Body of pancreas (tissue), 4 donors: ENCODE measurements around the gene CAPN3. TPM values are rescaled to one million over a fixed set of nuclear protein-coding genes. Genes with fewer than 3 reads are reported as not detected.

ENCODE experiments used
- ATAC-seq: fragments of 150-250 bp; one replicate; pipeline ENCODE4 v1.9.1; 2016
- DNase-seq, 4 donors: peaks; one replicate each; pipeline ENCODE4 v3.0.0-alpha.2; 2019
- H3K27ac ChIP-seq, 4 donors: fragments of 200-600 bp; sonication (generic); 1 replicate in 3 of 4; 2 replicates in 1 of 4; pipeline versions ENCODE4 v1.5.1 to v1.6.1; 2016 to 2019; ENCODE audit warnings: mild to moderate bottlenecking in 1 of 4, mixed read lengths in 1 of 4, moderate library complexity in 1 of 4
- H3K27me3 ChIP-seq, 2 donors: fragments of 200-600 bp; sonication (generic); one replicate each; pipeline ENCODE4 v1.6.0; 2016; ENCODE audit warnings: mild to moderate bottlenecking in 1 of 2
- H3K36me3 ChIP-seq, 2 donors: fragments of 200-600 bp; sonication (generic); replicated peaks in 1 of 2; 2 replicates each; pipeline ENCODE4 v1.5.1; 2016; ENCODE audit warnings: low read depth in 2 of 2; ENCODE audit not compliant: insufficient read depth in 1 of 2
- H3K4me1 ChIP-seq: fragments of 200-600 bp; sonication (generic); one replicate; pipeline ENCODE4 v1.6.0; 2016
- H3K4me3 ChIP-seq, 2 donors: fragments of 200-600 bp; sonication (generic); 1 replicate in 1 of 2; 2 replicates in 1 of 2; pipeline ENCODE4 v1.5.1; 2016 to 2019
- H3K9me3 ChIP-seq, 3 donors: fragments of 200-600 bp; sonication (generic); 1 replicate in 2 of 3; 2 replicates in 1 of 3; pipeline ENCODE4 v1.5.1; 2016
- POLR2A ChIP-seq, 3 donors: fragments of 450-650 bp; IDR thresholded peaks; one replicate each; pipeline ENCODE4 v1.6.1; 2016; ENCODE audit warnings: antibody characterized with exemption in 3 of 3, mild to moderate bottlenecking in 2 of 3
- WGBS, 2 donors: methylation state at CpG; one replicate each; pipeline ENCODE4 v1.1.5; 2017; 5-methylcytosine and 5-hydroxymethylcytosine counted together
- intact Hi-C: fragments of 100-400 bp; cut with DNase I; formaldehyde crosslinking; loops from one replicate; pipeline ENCODE4 v1.15.1; 2023
- total RNA-seq, 2 donors: library from RNA; depleted of rRNA; stranded (reverse); fragments of >200 nt; gene quantifications; one replicate each; pipeline ENCODE4 v1.1.0, GENCODE V29; 2016
- TF ChIP-seq, protein P1 (sequence below), 7 experiments: fragments of 450-650 bp in 4 of 7; fragments of 200-600 bp in 3 of 7; sonication (generic) in 3 of 7; IDR thresholded peaks; one replicate each; pipeline ENCODE4 v1.5.1; 2016 to 2019; ENCODE audit warnings: antibody characterized with exemption in 7 of 7

The CAPN3 gene
- total RNA-seq, 2 donors from 2014 or later = 6.3 to 9.6 TPM

- no peaks in the 10 kb centered on the region for H3K36me3 ChIP-seq
- DNase-seq = no peak
- intact Hi-C loops = no loop called here
- no peaks in the 10 kb centered on the region for H3K27me3 ChIP-seq
- no peak for ATAC-seq
- no peak for TF ChIP-seq POLR2A (IDR thresholded peaks at IDR 0.05)
- TF ChIP-seq, protein P1, sequence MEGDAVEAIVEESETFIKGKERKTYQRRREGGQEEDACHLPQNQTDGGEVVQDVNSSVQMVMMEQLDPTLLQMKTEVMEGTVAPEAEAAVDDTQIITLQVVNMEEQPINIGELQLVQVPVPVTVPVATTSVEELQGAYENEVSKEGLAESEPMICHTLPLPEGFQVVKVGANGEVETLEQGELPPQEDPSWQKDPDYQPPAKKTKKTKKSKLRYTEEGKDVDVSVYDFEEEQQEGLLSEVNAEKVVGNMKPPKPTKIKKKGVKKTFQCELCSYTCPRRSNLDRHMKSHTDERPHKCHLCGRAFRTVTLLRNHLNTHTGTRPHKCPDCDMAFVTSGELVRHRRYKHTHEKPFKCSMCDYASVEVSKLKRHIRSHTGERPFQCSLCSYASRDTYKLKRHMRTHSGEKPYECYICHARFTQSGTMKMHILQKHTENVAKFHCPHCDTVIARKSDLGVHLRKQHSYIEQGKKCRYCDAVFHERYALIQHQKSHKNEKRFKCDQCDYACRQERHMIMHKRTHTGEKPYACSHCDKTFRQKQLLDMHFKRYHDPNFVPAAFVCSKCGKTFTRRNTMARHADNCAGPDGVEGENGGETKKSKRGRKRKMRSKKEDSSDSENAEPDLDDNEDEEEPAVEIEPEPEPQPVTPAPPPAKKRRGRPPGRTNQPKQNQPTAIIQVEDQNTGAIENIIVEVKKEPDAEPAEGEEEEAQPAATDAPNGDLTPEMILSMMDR (IDR thresholded peaks at IDR 0.05) = no peak
- WGBS, 2 donors = 87 to 88% methylated on average over 8 of the region's 8 CpGs
- no peak overlapping the region for H3K4me3 ChIP-seq
- H3K9me3 ChIP-seq = no peaks in the 10 kb centered on the region
- no peak overlapping the region for H3K27ac ChIP-seq
- no peaks in the 10 kb centered on the region for H3K4me1 ChIP-seq
Measured at GRCh38 chr15:42387603-42388002, 28.3 kb downstream of the CAPN3 start.

GRCh38 chr15:42392309-42393024 lies 33.2 kb downstream of the CAPN3 start:
- H3K36me3 ChIP-seq = no peaks in the 10 kb centered on the region
- no peaks in the 10 kb centered on the region for H3K27me3 ChIP-seq
- no peaks in the 10 kb centered on the region for H3K4me1 ChIP-seq
- intact Hi-C loops = no loop called here
- TF ChIP-seq, protein P1 (IDR thresholded peaks at IDR 0.05) = no peak
- no peak for TF ChIP-seq POLR2A (IDR thresholded peaks at IDR 0.05)
- no peak overlapping the region for H3K4me3 ChIP-seq
- H3K27ac ChIP-seq = no peak overlapping the region
- WGBS, 2 donors = 73 to 82% methylated on average over 11 of the region's 11 CpGs
- no peaks in the 10 kb centered on the region for H3K9me3 ChIP-seq
- ATAC-seq = no peak
- DNase-seq = no peak

DNA sequence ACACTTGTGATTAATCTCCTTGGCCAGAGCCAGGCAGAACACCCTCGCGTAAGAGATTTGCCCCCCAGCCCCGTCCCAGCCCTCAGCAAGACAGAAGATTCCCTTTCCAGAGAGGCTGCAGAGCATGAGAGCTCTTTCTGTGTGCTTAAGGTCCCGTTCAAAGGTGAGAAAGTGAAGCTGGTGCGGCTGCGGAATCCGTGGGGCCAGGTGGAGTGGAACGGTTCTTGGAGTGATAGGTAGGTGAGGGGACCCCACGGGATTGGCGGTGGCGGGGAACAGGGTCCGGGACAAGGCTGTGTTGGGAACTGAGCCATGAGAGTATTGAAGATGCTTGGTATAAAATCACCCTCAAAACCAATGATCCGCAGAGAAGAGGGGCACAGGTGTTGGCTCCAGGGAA lies 34.8 kb downstream of the CAPN3 start:
- no peaks in the 10 kb centered on the region for H3K27me3 ChIP-seq
- no peaks in the 10 kb centered on the region for H3K9me3 ChIP-seq
- intact Hi-C loops = no loop called here
- DNase-seq (no peak), ATAC-seq (no peak)
- no peaks in the 10 kb centered on the region for H3K36me3 ChIP-seq
- TF ChIP-seq, protein P1 (IDR thresholded peaks at IDR 0.05) = no peak
- no peak for TF ChIP-seq POLR2A (IDR thresholded peaks at IDR 0.05)
- H3K4me3 ChIP-seq = no peak overlapping the region
- no peaks in the 10 kb centered on the region for H3K4me1 ChIP-seq
- 86% methylated on average over 13 of the region's 13 CpGs for WGBS, 2 donors
- H3K27ac ChIP-seq = no peak overlapping the region

DNA sequence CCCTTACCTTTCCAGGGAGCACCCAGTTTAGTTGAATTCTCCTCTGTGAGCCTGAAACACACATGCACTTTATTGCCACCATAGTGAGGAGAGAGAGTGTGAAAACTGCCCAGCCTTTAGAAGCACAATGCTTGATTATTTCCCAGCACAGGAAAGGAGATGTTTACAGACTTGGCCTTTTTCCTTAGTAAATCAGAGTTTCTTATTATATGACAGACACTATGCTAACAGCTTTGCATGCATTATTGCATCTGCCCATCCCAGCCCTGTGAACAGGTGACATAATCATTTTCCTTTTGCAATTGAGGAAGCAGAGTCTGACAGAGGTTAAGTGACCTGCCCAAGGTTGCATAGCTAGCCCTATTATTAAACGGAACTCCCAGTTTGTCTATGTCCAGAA lies 36.5 kb downstream of the CAPN3 start:
- WGBS, 2 donors = 53 to 55% methylated on average over 1 of the region's 1 CpG
- no peak overlapping the region for H3K27ac ChIP-seq
- no peaks in the 10 kb centered on the region for H3K4me1 ChIP-seq
- no peak overlapping the region for H3K4me3 ChIP-seq
- no peak for TF ChIP-seq POLR2A (IDR thresholded peaks at IDR 0.05)
- TF ChIP-seq, protein P1 (IDR thresholded peaks at IDR 0.05) = no peak
- H3K27me3 ChIP-seq = no peaks in the 10 kb centered on the region
- H3K36me3 ChIP-seq = no peaks in the 10 kb centered on the region
- no peak for ATAC-seq
- DNase-seq = no peak
- H3K9me3 ChIP-seq = no peaks in the 10 kb centered on the region
- intact Hi-C loops = no loop called here
